ENCODE results near the gene NR1D2. TPM values are rescaled to one million over a fixed set of nuclear protein-coding genes. Genes with fewer than 3 reads are reported as not detected.

The NR1D2 gene
- total RNA-seq, 1 experiment from 2014 or later: 24.0 TPM

- Histone ChIP-seq H3K27ac (ENCODE audit: insufficient read length, low read depth, low read length) (no peak overlapping the region), H3K9ac (ENCODE audit: extremely low read depth, insufficient read length, low read length) (no peak overlapping the region), H3K27me3 (ENCODE audit: insufficient read depth, low read length) (no peaks in the 10 kb centered on the region), H3K79me2 (ENCODE audit: insufficient read depth, low read length) (no peaks in the 10 kb centered on the region), H4K8ac (replicated peaks; ENCODE audit: insufficient read length, low read depth, low read length) (no peak overlapping the region), H2BK15ac (ENCODE audit: low read depth, low read length) (no peak overlapping the region), H2AFZ (ENCODE audit: low read length) (no peak overlapping the region), H3K18ac (ENCODE audit: insufficient read length, low read depth, low read length) (no peak overlapping the region), H3T11ph (ENCODE audit: low read length) (no peak overlapping the region), H3K14ac (ENCODE audit: insufficient read depth, low read length) (no peak overlapping the region), H2AK5ac (ENCODE audit: insufficient read length, low read length) (no peak overlapping the region), H4K5ac (ENCODE audit: insufficient read length, low read depth, low read length) (no peak overlapping the region), H4K20me1 (ENCODE audit: control insufficient read depth, insufficient read depth, insufficient read length) (no peaks in the 10 kb centered on the region), H3K4me2 (ENCODE audit: insufficient read depth, insufficient read length, low read length) (no peak overlapping the region), H2BK5ac (ENCODE audit: insufficient read length, low read length) (no peak overlapping the region), H3K56ac (ENCODE audit: insufficient read length, low read depth, low read length) (no peak overlapping the region), H3K23ac (ENCODE audit: insufficient read length, low read depth, low read length) (no peak overlapping the region), H3K23me2 (ENCODE audit: insufficient read length, low read depth, low read length, poor library complexity, severe bottlenecking) (no peaks in the 10 kb centered on the region), H2BK120ac (ENCODE audit: low read depth, low read length, poor library complexity, severe bottlenecking) (no peak overlapping the region), H3K4ac (ENCODE audit: low read depth, low read length) (no peak overlapping the region), H3K4me1 (ENCODE audit: insufficient read depth, low read length) (no peaks in the 10 kb centered on the region), H2BK12ac (ENCODE audit: insufficient read length, low read depth, low read length) (no peak overlapping the region), H2BK20ac (ENCODE audit: low read depth, low read length, poor library complexity, severe bottlenecking) (no peak overlapping the region), H3K79me1 (ENCODE audit: insufficient read depth, low read depth, low read length, poor library complexity, severe bottlenecking) (no peaks in the 10 kb centered on the region), H4K91ac (ENCODE audit: insufficient read length, low read depth, low read length) (no peak overlapping the region), H3K9me3 (ENCODE audit: control insufficient read depth, low read depth, low read length) (no peaks in the 10 kb centered on the region)
- Mint-ChIP-seq H3K27me3 (ENCODE audit: low read depth) (no peaks in the 10 kb centered on the region), H3K36me3 (ENCODE audit: insufficient read depth in 1 of 3, low read depth in 3 of 3) (no peaks in the 10 kb centered on the region), H3K9me3 (no peaks in the 10 kb centered on the region), H3K27ac (no peak overlapping the region), H3K4me3 (no peak overlapping the region), H3K4me1 (no peaks in the 10 kb centered on the region)
- TF ChIP-seq CTCF (conservative IDR thresholded peaks at IDR 0.05): no peak
- no peak for DNase-seq
These were observed 72.2 kb downstream of the NR1D2 start for GRCh38 chr3:24017305-24017704.
